SJSA1 (cell line): ENCODE results near the gene S1PR4. TPM values are rescaled to one million over a fixed set of nuclear protein-coding genes. Genes with fewer than 3 reads are reported as not detected.
"Not testable (repeated sequence)": the region's sequence is repeated elsewhere in the genome, so short reads cannot be mapped to it uniquely, and the experiment has no call there.

Experiments used
- DNase-seq, 2 experiments: peaks; one replicate each; pipeline ENCODE4 v3.0.0-alpha.2; 2015 to 2020; ENCODE audit warnings: low spot score in 2 of 2, low read depth in 1 of 2
- H3K27ac ChIP-seq: fragments of 250-450 bp; sonication (Bioruptor Pico); 2 replicates; pipeline ENCODE4 v1.5.1; 2020; ENCODE audit warnings: mild to moderate bottlenecking, moderate library complexity
- H3K27me3 ChIP-seq: fragments of 250-450 bp; sonication (Bioruptor Pico); replicated peaks from 2 replicates; pipeline ENCODE4 v1.5.1; 2020; ENCODE audit warnings: mild to moderate bottlenecking, moderate library complexity
- H3K36me3 ChIP-seq: fragments of 250-450 bp; sonication (Bioruptor Pico); 2 replicates; pipeline ENCODE4 v1.5.1; 2020; ENCODE audit warnings: mild to moderate bottlenecking
- H3K4me1 ChIP-seq: fragments of 250-450 bp; sonication (Bioruptor Pico); replicated peaks from 2 replicates; pipeline ENCODE4 v1.6.1; 2021; ENCODE audit warnings: mild to moderate bottlenecking
- H3K4me3 ChIP-seq: fragments of 250-450 bp; sonication (Bioruptor Pico); 2 replicates; pipeline ENCODE4 v1.5.1; 2020; ENCODE audit warnings: mild to moderate bottlenecking
- H3K9me3 ChIP-seq: fragments of 250-450 bp; sonication (Bioruptor Pico); replicated peaks from 2 replicates; pipeline ENCODE4 v1.5.1; 2020; ENCODE audit warnings: mild to moderate bottlenecking
- total RNA-seq: library from RNA; depleted of rRNA; stranded (reverse); fragments of >200 nt; shearing (Covaris generic); gene quantifications from 2 replicates; pipeline ENCODE4 v1.2.3, GENCODE V29; 2014

Gene S1PR4
- total RNA-seq, 1 experiment from 2014 or later, result not detected

GRCh38 chr19:3190921-3191805, 12.6 kb downstream of the S1PR4 start:
- peak; percentile 99 for DNase-seq
- Histone ChIP-seq H3K27me3 (no peaks in the 10 kb centered on the region), H3K27ac (peak overlapping the region; percentile 89), H3K36me3 (peaks cover 89% of the 10 kb centered on the region), H3K4me3 (peak overlapping the region; percentile 5; the same call in 1 of the 2 replicates), H3K4me1 (peaks cover 61% of the 10 kb centered on the region), H3K9me3 (no peaks in the 10 kb centered on the region)

- Histone ChIP-seq H3K36me3 (peaks cover 89% of the 10 kb centered on the region), H3K4me1 (peaks cover 65% of the 10 kb centered on the region), H3K27ac (peak overlapping the region; percentile 89)
- H3K9me3 ChIP-seq, H3K27me3 ChIP-seq, H3K4me3 ChIP-seq, DNase-seq: not testable (repeated sequence)
Observed at GRCh38 chr19:3191806-3192104, 13.2 kb downstream of the S1PR4 start.

- H3K9me3 ChIP-seq, result no peaks in the 10 kb centered on the region
- H3K27ac ChIP-seq, result peak overlapping the region; percentile 89
- H3K4me3 ChIP-seq, result no peak overlapping the region
- DNase-seq, result no peak
- peaks cover 65% of the 10 kb centered on the region for H3K4me1 ChIP-seq
- H3K27me3 ChIP-seq, result no peaks in the 10 kb centered on the region
- peaks cover 89% of the 10 kb centered on the region for H3K36me3 ChIP-seq
Observed at GRCh38 chr19:3192228-3192635, 13.7 kb downstream of the S1PR4 start.

- Histone ChIP-seq H3K4me1 (peaks cover 65% of the 10 kb centered on the region), H3K27ac (peak overlapping the region; percentile 89; the same call in 1 of the 2 replicates), H3K27me3 (no peaks in the 10 kb centered on the region), H3K4me3 (no peak overlapping the region), H3K9me3 (no peaks in the 10 kb centered on the region), H3K36me3 (peaks cover 89% of the 10 kb centered on the region)
- no peak for DNase-seq
Observed at GRCh38 chr19:3192684-3193083, 14.1 kb downstream of the S1PR4 start.

GRCh38 chr19:3193256-3194105, 14.9 kb downstream of the S1PR4 start:
- H3K4me3 ChIP-seq, result no peak overlapping the region

GRCh38 chr19:3194106-3195087, 15.8 kb downstream of the S1PR4 start:
- peaks cover 50% of the 10 kb centered on the region for H3K4me1 ChIP-seq
- H3K4me3 ChIP-seq, result no peak overlapping the region
- H3K9me3 ChIP-seq, result no peaks in the 10 kb centered on the region
- H3K27ac ChIP-seq, result no peak overlapping the region
- H3K36me3 ChIP-seq, result peaks cover 89% of the 10 kb centered on the region
- no peak for DNase-seq
- no peaks in the 10 kb centered on the region for H3K27me3 ChIP-seq

More at GRCh38 chr19:3193256-3194105, 14.9 kb downstream of the S1PR4 start:
- Histone ChIP-seq H3K4me1 (peaks cover 60% of the 10 kb centered on the region), H3K27ac (no peak overlapping the region), H3K9me3 (no peaks in the 10 kb centered on the region), H3K36me3 (peaks cover 89% of the 10 kb centered on the region), H3K27me3 (no peaks in the 10 kb centered on the region)
- DNase-seq, result no peak

GRCh38 chr19:3196064-3196932, 17.7 kb downstream of the S1PR4 start:
- Histone ChIP-seq H3K4me3 (no peak overlapping the region), H3K9me3 (no peaks in the 10 kb centered on the region), H3K27ac (no peak overlapping the region), H3K36me3 (peaks cover 93% of the 10 kb centered on the region), H3K4me1 (peaks cover 32% of the 10 kb centered on the region), H3K27me3 (no peaks in the 10 kb centered on the region)
- DNase-seq, result no peak

- H3K27ac ChIP-seq, result no peak overlapping the region
Observed at GRCh38 chr19:3196933-3197205, 18.3 kb downstream of the S1PR4 start.

GRCh38 chr19:3198901-3199700, 20.5 kb downstream of the S1PR4 start:
- no peaks in the 10 kb centered on the region for H3K9me3 ChIP-seq
- DNase-seq, result no peak
- H3K4me3 ChIP-seq, result no peak overlapping the region
- H3K27me3 ChIP-seq, result no peaks in the 10 kb centered on the region
- H3K27ac ChIP-seq, result no peak overlapping the region
- peaks cover 19% of the 10 kb centered on the region for H3K4me1 ChIP-seq
- peaks cover 94% of the 10 kb centered on the region for H3K36me3 ChIP-seq

More at GRCh38 chr19:3196933-3197205, 18.3 kb downstream of the S1PR4 start:
- no peaks in the 10 kb centered on the region for H3K9me3 ChIP-seq
- H3K4me1 ChIP-seq, result peaks cover 27% of the 10 kb centered on the region
- DNase-seq, result no peak
- peaks cover 92% of the 10 kb centered on the region for H3K36me3 ChIP-seq
- H3K4me3 ChIP-seq, result no peak overlapping the region
- H3K27me3 ChIP-seq, result no peaks in the 10 kb centered on the region

GRCh38 chr19:3201072-3201700, 22.6 kb downstream of the S1PR4 start:
- Histone ChIP-seq H3K4me1 (peaks cover 16% of the 10 kb centered on the region), H3K27me3 (no peaks in the 10 kb centered on the region)
- no peak for DNase-seq

GRCh38 chr19:3201911-3202310, 23.3 kb downstream of the S1PR4 start:
- Histone ChIP-seq H3K4me1 (peaks cover 9% of the 10 kb centered on the region), H3K27me3 (no peaks in the 10 kb centered on the region), H3K36me3 (peaks cover 89% of the 10 kb centered on the region), H3K9me3 (no peaks in the 10 kb centered on the region), H3K4me3 (no peak overlapping the region), H3K27ac (no peak overlapping the region)
- no peak for DNase-seq

More at GRCh38 chr19:3201072-3201700, 22.6 kb downstream of the S1PR4 start:
- Histone ChIP-seq H3K9me3 (no peaks in the 10 kb centered on the region), H3K27ac (no peak overlapping the region), H3K4me3 (no peak overlapping the region), H3K36me3 (peaks cover 89% of the 10 kb centered on the region)

- Histone ChIP-seq H3K36me3 (peaks cover 89% of the 10 kb centered on the region), H3K9me3 (no peaks in the 10 kb centered on the region), H3K4me1 (peaks cover 5% of the 10 kb centered on the region), H3K27me3 (no peaks in the 10 kb centered on the region), H3K4me3 (no peak overlapping the region), H3K27ac (no peak overlapping the region)
- no peak for DNase-seq
Observed at GRCh38 chr19:3202346-3202745, 23.8 kb downstream of the S1PR4 start.
